Natural killer cell treated with Interleukin-12 subunit alpha and Interleukin-12 subunit beta and Interleukin-15 and Interleukin-18, amount 100 ng/mL, for 72 hours (primary cell): Measurements from ENCODE around the gene CLIP3. TPM values are rescaled to one million over a fixed set of nuclear protein-coding genes. Genes with fewer than 3 reads are reported as not detected.

ENCODE experiments used
- total RNA-seq, 2 donors: library from RNA; stranded (reverse); gene quantifications; one replicate each; pipeline ENCODE4 v1.2.3, GENCODE V29; 2022

Gene CLIP3
- total RNA-seq, 2 donors from 2014 or later: 0.76 to 0.78 TPM

Other genes starting within 250 kb of the CLIP3 start
- not detected for gene PRODH2, start 220.0 kb downstream of the CLIP3 start, total RNA-seq
- gene NPHS1, start 180.4 kb downstream of the CLIP3 start, total RNA-seq: not detected
- gene KIRREL2, start 176.0 kb downstream of the CLIP3 start, total RNA-seq: 1 to 10 TPM; 1.3 to 2.2 TPM
- gene APLP1, start 164.3 kb downstream of the CLIP3 start, total RNA-seq: 1 to 10 TPM; 1.9 TPM
- 10 to 100 TPM; 54.4 to 68.7 TPM for gene NFKBID, start 132.3 kb downstream of the CLIP3 start, total RNA-seq
- 100 to 1,000 TPM; 154 to 228 TPM for gene HCST, start 130.3 kb downstream of the CLIP3 start, total RNA-seq
- gene TYROBP, start 124.6 kb downstream of the CLIP3 start, total RNA-seq: 100 to 1,000 TPM in 1 of 2 donors, 10 to 100 TPM in 1; 65.3 to 235 TPM
- 10 to 100 TPM in 1 of 2 donors, 1 to 10 TPM in 1; 4.6 to 10.6 TPM for gene LRFN3, start 96.5 kb downstream of the CLIP3 start, total RNA-seq
- 10 to 100 TPM; 17.6 to 21.4 TPM for gene SDHAF1, start 37.7 kb downstream of the CLIP3 start, total RNA-seq
- gene SYNE4, start 24.1 kb downstream of the CLIP3 start, total RNA-seq: 1 to 10 TPM; 3.0 to 4.5 TPM
- 10 to 100 TPM; 64.5 to 68.1 TPM for gene ALKBH6, start 18.7 kb downstream of the CLIP3 start, total RNA-seq
- gene THAP8, start 21.4 kb upstream of the CLIP3 start, total RNA-seq: 1 to 10 TPM in 1 of 2 donors, under 1 TPM in 1; 0.47 to 1.7 TPM
- gene WDR62, start 22.0 kb upstream of the CLIP3 start, total RNA-seq: 10 to 100 TPM; 15.0 to 57.1 TPM
- not detected for gene OVOL3, start 78.3 kb upstream of the CLIP3 start, total RNA-seq
- gene POLR2I, start 82.0 kb upstream of the CLIP3 start, total RNA-seq: 10 to 100 TPM; 40.7 to 42.4 TPM
- gene TBCB, start 82.6 kb upstream of the CLIP3 start, total RNA-seq: 100 to 1,000 TPM; 130 to 141 TPM
- gene CAPNS1, start 107.2 kb upstream of the CLIP3 start, total RNA-seq: 100 to 1,000 TPM; 175 to 437 TPM
- gene COX7A1, start 119.6 kb upstream of the CLIP3 start, total RNA-seq: not detected
- 1 to 10 TPM; 3.2 to 4.3 TPM for gene ZNF565, start 181.8 kb upstream of the CLIP3 start, total RNA-seq
- 10 to 100 TPM; 72.4 to 72.8 TPM for gene ZNF146, start 182.2 kb upstream of the CLIP3 start, total RNA-seq